ENCODE data around the gene SERPINA4.

DNA sequence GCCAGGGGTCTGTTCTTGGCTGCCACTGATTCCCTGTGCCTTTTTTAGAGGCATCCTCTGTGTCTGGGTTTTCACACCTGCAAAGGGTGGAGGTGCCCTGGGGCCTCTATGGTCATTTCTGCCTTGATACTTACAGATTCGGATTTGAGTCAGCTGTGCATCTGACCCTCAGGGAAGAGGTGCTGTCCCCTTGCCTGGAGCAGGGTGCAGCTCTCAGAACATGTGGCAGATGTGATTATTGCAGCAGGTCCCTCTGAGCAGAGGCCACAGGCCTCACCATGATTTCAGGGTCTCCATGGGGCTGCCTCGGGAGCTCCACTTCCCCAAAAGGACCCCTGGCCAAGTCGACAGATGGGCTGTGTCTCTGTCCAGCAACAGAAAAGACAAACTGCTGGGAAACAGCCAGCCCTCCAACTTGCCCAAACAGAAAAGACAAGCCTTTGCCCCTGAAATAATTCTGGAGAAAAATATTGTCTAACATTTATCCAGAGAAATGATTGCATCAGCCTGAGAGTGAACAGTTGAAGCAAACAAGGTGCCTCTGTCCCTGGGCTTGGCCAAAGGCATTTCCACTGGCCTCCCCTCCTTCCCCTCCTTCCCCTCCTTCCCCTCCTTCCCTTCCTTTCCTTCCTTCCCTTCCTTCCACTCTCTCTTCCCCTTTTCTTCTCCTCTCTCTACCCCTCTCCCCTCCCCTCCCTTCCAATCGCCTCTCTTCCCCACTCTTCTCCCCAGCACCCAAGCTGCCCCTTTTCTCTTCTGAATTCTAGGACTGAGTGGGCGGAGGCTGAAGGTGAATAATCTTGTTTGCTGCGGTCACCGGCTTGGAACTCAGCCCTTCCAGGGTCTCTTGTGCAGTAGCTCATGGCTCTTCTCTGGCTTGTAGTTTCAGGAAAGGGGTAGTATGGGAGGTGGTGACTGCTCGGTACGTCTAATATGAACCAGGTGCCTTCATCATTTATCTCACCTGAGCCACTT, 51.6 kb downstream of the SERPINA4 start:
- TF ChIP-seq CTCF (conservative IDR thresholded peaks at IDR 0.05; ENCODE audit: low read length), result no peak
- TF ChIP-seq EZH2phosphoT487 (IDR thresholded peaks at IDR 0.05; ENCODE audit: borderline replicate concordance), result no peak

All from Loucy (cell line).